ENCODE data around the gene TXK. TPM values are rescaled to one million over a fixed set of nuclear protein-coding genes. Genes with fewer than 3 reads are reported as not detected.

TXK gene
- total RNA-seq, 1 experiment from 2014 or later, result 1.4 TPM

DNA sequence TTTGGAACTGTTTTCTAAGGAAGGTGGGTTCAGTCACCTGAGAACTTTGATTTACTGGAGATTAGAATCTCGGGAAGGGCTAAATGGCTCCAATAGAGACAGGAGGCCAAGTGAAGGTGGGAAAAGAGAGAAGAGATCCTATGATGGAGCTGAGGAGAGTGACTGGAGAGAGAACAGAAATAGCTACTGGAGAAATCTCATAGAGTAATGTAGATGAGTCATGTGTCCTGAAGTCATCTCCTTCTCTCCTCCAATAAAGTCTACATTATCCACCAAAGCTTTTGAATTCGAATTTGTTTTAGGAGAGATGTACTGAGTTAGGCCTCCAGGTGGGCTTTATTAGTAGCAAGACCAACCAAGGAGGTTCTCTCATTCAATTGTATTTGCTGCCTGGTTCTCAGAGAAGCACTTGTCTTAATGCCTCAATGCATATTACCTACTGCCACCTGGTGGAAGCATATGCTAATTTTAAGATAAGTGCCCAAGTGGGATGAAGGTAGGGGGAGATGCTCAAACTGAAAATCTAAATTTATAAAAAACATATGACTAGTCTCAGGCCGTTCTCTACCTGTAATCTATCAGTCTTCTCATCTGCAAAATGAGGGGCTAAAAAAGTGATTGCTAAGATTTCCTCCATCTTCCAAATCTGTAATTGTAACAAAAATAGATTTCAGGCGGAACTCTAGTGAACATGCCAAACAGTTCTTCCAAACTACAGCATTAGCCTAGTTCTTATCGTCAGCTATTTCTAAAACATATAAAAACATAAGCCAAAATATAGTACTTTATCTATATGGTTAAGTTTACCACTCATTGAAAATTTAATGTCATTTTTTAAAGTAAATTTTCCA is 24.4 kb downstream of the TXK start:
- Histone ChIP-seq H3K36me3 (ENCODE audit: insufficient read depth, low read length, poor library complexity, severe bottlenecking) (no peaks in the 10 kb centered on the region), H3K27me3 (replicated peaks; ENCODE audit: insufficient read depth, low read depth, low read length, poor library complexity) (no peaks in the 10 kb centered on the region), H3K4me1 (ENCODE audit: insufficient read depth, low read length, poor library complexity, severe bottlenecking) (peaks cover 23% of the 10 kb centered on the region), H3K9me3 (ENCODE audit: low read depth, low read length, poor library complexity, severe bottlenecking) (no peaks in the 10 kb centered on the region), H3K27ac (ENCODE audit: low read depth, low read length, poor library complexity, severe bottlenecking) (no peak overlapping the region), H3K4me3 (ENCODE audit: low read depth, low read length, poor library complexity, severe bottlenecking) (no peak overlapping the region)
- CTCF ChIA-PET, result interaction anchor here (0.6 to 0.9 kb wide), 2 partner anchors 8 to 418 kb away, joined by 3 to 5 read pairs; no protein-coding TSS in a partner anchor
- intact Hi-C loops (cut with micrococcal nuclease; ENCODE audit: unreplicated experiment), result no loop called here
- BruUV-seq (replicated peaks), result no TSS peak
- POLR2A ChIA-PET (ENCODE audit: low non-redundant PET), result no interaction called here
- peak; percentile 77 for DNase-seq (ENCODE audit: low spot score)
- TF ChIP-seq EZH2 (IDR thresholded peaks at IDR 0.05; ENCODE audit: borderline replicate concordance, low read depth, low read length, poor library complexity, severe bottlenecking), result no peak
- TF ChIP-seq CTCF (conservative IDR thresholded peaks at IDR 0.05; ENCODE audit: low read depth, low read length), result peak; percentile 67

- BruUV-seq (replicated peaks), result no TSS peak
Observed at GRCh38 chr4:48108309-48109073, 25.6 kb downstream of the TXK start.

GRCh38 chr4:48105230-48105629 is 28.8 kb downstream of the TXK start:
- ChIA-PET CTCF (no interaction called here), POLR2A (ENCODE audit: low non-redundant PET) (no interaction called here)
- Histone ChIP-seq H3K36me3 (ENCODE audit: insufficient read depth, low read length, poor library complexity, severe bottlenecking) (no peaks in the 10 kb centered on the region), H3K27ac (ENCODE audit: low read depth, low read length, poor library complexity, severe bottlenecking) (no peak overlapping the region), H3K27me3 (replicated peaks; ENCODE audit: insufficient read depth, low read depth, low read length, poor library complexity) (no peaks in the 10 kb centered on the region), H3K4me1 (ENCODE audit: insufficient read depth, low read length, poor library complexity, severe bottlenecking) (peaks cover 31% of the 10 kb centered on the region), H3K4me3 (ENCODE audit: low read depth, low read length, poor library complexity, severe bottlenecking) (no peak overlapping the region), H3K9me3 (ENCODE audit: low read depth, low read length, poor library complexity, severe bottlenecking) (no peaks in the 10 kb centered on the region)
- DNase-seq (ENCODE audit: low spot score), result no peak
- BruUV-seq (replicated peaks), result no TSS peak
- intact Hi-C loops (cut with micrococcal nuclease; ENCODE audit: unreplicated experiment), result no loop called here
- TF ChIP-seq EZH2 (IDR thresholded peaks at IDR 0.05; ENCODE audit: borderline replicate concordance, low read depth, low read length, poor library complexity, severe bottlenecking), result no peak
- TF ChIP-seq CTCF (conservative IDR thresholded peaks at IDR 0.05; ENCODE audit: low read depth, low read length), result no peak

More at GRCh38 chr4:48108309-48109073, 25.6 kb downstream of the TXK start:
- TF ChIP-seq CTCF (conservative IDR thresholded peaks at IDR 0.05; ENCODE audit: low read depth, low read length) (no peak), EZH2 (IDR thresholded peaks at IDR 0.05; ENCODE audit: borderline replicate concordance, low read depth, low read length, poor library complexity, severe bottlenecking) (no peak)
- peaks cover 23% of the 10 kb centered on the region for H3K4me1 ChIP-seq (ENCODE audit: insufficient read depth, low read length, poor library complexity, severe bottlenecking)
- CTCF ChIA-PET, result interaction anchor here (0.9 kb wide), 1 partner anchor 10 kb away, joined by 3 read pairs; no protein-coding TSS in a partner anchor
- POLR2A ChIA-PET (ENCODE audit: low non-redundant PET), result no interaction called here
- no peaks in the 10 kb centered on the region for H3K9me3 ChIP-seq (ENCODE audit: low read depth, low read length, poor library complexity, severe bottlenecking)
- H3K36me3 ChIP-seq (ENCODE audit: insufficient read depth, low read length, poor library complexity, severe bottlenecking), result no peaks in the 10 kb centered on the region
- no peaks in the 10 kb centered on the region for H3K27me3 ChIP-seq (replicated peaks; ENCODE audit: insufficient read depth, low read depth, low read length, poor library complexity)
- intact Hi-C loops (cut with micrococcal nuclease; ENCODE audit: unreplicated experiment), result no loop called here
- no peak overlapping the region for H3K27ac ChIP-seq (ENCODE audit: low read depth, low read length, poor library complexity, severe bottlenecking)
- no peak for DNase-seq (ENCODE audit: low spot score)
- H3K4me3 ChIP-seq (ENCODE audit: low read depth, low read length, poor library complexity, severe bottlenecking), result no peak overlapping the region
